A172 (cell line): ENCODE measurements around the gene MAD1L1. TPM values are rescaled to one million over a fixed set of nuclear protein-coding genes. Genes with fewer than 3 reads are reported as not detected.

Source experiments
- DNase-seq: peaks from one replicate; pipeline ENCODE4 v3.0.0-alpha.2; 2015; ENCODE audit warnings: low spot score
- total RNA-seq: library from RNA; depleted of rRNA; stranded (reverse); fragments of >200 nt; shearing (Covaris generic); gene quantifications from 2 replicates; pipeline ENCODE4 v1.2.3, GENCODE V29; 2014

The MAD1L1 gene
- total RNA-seq, 1 experiment from 2014 or later: 127 TPM

DNA sequence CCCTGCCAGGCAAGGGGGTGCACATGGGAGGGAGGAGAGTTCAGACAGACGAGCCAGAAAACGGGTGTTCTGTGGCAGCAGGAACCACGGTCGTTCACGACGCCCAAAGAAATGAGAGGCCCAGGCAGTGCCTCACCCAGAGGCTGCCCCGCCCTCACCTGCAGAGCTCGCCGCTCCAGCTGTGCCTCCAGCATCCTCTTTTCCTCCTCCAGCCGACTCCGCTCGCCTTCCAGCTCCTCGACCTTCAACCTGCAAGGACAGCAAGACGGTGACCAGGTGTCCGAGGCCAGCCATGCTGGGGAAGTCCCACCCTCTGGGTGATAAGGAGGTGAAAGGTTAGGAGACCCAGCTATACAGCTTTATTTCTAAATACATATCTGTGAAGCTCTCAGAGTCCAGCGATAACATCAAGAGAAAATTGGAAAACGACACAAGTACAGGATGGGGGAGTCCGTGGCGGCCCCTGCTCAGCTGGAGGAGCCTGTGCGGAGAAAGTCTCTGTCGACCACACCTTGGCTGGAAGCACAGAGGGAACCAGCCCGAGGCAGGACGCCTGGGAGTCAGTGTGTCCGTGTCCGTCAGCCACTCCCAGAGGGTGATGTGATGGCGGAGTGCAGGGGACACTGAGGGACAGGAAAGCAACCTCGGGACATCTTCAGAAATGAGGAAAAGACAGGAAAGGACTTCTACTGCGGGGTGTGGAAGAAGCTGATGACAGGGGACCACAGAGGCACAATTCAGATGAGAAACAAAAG, 275.1 kb downstream of the MAD1L1 start:
- DNase-seq: no peak

DNA sequence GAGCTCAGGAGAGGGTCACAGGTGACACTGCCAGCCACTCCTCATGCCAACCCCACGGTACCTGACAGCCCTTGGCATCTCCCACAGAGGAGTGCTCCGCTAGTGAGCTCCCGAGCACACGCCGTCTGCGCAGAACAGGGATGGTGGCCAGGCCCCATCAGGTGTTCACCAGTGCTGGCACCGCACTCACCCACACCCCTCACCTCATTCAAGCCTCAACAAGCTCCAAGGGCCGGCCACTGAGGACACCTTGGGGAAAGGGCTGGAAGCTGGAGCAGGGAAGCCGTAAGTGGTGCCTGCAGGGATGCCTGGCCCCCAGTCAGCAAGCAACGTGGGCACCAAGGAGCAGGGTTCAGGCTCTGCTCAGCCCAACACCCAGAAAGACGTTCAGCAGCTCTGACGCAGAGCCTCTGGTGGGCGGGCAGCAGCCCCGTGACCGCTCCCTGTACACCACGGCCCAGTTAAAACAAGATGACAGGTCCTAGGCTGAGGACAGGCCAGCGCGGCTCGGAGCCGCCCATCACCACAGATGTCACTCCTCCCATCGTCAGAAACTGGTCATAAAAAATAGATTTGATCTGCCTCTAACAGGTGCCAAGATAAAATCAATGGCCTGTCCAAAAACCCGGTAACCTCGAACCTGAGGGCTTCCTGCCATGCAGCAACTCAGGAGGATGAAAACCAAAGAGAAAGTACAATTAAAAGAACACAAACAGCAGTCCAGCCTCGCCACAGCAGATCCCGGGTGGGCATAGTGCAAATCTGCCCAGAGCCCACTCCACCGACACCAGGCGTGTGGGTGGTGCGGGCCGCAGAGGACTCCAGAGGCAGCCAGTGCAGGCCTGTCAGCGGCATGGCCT, 275.9 kb downstream of the MAD1L1 start:
- DNase-seq: no peak

DNA sequence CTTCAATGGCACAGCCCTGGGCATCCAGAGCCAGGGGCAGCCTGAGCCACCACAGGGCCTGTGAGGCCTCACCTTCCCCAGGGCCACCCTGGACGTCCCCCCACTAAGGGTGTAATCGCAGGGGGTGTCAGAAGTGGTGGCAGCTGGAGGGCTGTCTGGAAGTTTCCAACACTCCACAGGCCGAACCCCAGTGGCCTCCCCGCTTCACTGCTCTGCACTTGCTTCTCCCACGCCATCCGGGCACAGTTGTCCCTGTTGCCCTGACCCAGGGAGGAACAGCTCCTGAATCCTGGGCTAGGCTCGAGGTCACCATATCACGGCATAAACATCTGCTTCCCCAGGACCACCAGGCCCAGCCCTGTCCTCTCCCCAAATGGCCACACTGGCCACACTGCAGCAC, 276.6 kb downstream of the MAD1L1 start:
- no peak for DNase-seq

DNA sequence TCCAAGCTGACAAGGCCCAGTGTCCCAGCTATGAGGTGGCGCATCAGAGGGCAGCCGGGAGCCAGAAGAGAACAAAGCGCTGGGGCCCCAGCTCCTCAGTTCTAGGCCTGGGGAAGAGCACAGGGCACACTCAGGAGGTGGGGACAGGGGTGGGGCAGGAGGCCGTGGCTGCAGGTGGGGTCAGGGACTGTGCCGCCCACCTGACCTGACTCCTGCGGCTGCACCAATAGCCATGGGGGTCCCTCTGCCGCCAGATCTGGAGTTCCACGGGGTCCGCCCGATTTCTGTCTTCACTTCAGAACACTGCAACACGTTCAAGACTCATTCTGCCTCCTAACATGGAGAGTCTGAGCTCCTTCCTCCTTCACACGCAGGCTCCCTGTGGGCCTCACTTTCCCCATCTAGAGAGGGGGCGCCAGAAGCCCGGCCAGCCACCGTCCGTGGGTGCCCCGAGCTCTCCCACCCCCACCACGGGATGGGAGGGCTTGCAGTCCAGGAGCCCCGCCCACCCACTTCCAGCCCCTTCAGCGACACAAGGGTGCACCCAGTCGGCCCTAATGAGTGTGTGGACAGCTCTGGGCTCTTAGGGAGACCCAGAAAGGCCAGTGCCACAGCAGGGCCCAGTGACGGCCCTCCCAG, 278.3 kb downstream of the MAD1L1 start:
- no peak for DNase-seq

- no peak for DNase-seq
Measured at GRCh38 chr7:1953199-1954190, 279.2 kb downstream of the MAD1L1 start.

DNA sequence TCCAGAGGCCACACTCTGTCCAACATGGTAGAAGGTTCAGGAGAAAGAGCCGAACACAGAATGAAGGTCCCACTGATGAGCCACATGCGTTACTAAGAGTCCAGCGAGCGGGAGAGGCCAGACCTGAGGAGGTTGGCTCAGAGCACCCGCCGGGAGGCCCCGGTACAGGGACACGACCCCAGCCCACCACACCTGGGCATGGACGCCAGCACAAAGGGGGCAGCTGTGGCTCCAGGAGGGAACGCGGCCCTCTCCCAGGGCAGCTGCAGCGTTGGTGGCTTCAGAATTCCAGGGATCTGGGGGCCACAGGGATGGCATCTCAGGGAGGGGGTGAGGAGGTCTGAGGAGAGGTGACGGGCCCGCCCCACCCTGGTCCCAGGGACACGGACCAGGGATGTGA, 280.0 kb downstream of the MAD1L1 start:
- no peak for DNase-seq

DNA sequence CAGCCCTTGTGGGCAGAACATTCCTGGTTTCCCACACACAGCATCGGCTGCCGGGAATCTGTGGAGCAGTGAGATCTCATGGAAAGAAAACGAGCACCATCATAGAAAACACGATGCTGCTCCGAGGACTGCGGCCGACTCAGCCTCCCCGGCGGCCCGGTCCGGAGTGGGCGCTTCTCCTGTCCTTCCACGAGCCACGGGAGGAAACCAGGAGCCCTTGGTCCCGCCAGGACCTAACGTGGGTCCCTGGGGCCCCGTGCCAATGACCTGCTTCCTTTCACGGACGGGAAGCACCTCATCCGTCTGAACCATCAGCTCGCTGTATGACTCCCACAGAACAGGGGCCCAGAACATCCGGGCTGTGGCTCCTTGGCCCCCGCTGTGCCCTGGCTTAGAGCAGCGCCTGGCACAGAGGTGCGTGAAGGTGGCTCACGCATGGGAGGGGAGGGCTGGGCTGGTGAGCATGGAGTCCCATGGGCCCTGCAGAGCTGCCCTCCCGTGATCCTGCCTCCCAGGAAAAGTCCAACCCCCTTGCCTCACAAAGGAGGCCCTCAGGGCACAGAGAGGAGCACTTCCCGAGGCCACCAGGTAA, 280.5 kb downstream of the MAD1L1 start:
- DNase-seq: no peak

DNA sequence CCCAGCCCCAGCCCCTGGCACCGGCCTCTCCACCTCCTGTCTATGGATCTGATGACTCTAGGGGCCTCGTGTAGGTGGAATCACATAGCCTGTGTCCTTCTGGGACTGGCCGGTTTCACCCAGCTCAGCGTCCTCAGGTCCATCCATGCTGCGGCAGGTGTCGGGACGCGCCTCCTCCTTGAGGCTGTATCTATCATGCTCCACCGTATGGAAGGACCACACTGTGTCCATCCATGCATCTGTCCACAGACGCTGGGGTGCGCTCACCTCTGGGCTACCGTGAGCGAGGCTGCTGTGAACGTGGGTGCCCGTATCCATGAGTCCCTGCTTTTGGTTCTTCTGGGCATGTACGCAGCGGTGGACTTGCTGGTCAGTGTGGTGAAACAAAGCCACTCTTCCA, 281.1 kb downstream of the MAD1L1 start:
- DNase-seq: no peak

DNA sequence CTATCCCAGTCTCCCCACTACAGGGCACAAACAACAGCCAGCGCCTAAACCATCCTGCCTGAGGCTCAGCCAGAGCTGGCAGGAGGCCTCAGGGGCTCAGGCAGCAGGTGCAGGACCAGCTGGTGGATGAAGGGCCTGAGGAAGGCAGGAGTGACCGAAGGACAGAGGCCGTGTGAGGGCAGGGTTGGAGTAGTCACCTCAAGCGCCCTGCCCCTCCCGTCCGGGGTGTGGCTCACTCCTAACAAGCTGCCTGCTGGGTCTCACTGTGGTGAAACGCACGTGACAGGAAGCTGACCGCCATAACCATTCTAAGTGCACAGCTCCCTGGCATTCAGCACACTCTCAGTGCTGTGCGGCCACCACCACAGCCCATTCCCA, 281.6 kb downstream of the MAD1L1 start:
- DNase-seq: peak; percentile 98

DNA sequence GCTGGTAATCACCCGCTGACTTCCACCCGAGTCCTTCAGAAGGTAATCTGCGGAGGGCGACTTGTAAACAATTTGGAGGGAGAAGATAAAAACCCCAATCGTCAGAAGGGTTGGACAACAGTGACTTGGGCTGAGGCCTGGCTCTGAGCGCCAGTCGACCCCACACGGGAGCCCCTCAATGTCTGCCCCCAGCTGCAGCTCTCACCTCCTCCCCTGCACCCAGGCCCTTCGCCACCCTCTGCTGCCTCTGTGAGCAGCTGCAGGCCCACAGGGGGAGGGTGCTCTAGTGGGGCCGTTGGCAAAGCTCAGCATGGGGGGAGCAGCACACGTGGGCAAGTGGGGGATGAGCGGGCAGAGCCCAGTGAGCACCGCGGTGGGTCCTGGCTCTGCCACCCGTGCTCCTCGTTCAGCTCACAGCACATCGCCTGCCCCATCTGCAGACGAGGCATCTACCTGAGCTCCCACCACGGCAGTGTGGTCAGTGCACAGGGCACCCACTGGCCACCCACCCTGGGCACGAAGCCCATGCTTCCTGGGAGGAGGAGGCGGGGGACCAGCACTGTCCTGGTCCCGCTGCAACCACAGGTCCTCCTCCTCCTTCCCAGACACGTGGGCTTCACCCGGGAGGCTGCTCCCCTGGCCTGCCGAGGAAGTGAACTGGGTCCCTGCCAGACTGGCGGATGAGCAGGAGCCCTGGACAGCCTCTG, 282.1 kb downstream of the MAD1L1 start:
- peak; percentile 14 for DNase-seq

- no peak for DNase-seq
Measured at GRCh38 chr7:1950066-1950451, 282.7 kb downstream of the MAD1L1 start.

- DNase-seq: no peak
Measured at GRCh38 chr7:1949681-1950055, 283.1 kb downstream of the MAD1L1 start.

DNA sequence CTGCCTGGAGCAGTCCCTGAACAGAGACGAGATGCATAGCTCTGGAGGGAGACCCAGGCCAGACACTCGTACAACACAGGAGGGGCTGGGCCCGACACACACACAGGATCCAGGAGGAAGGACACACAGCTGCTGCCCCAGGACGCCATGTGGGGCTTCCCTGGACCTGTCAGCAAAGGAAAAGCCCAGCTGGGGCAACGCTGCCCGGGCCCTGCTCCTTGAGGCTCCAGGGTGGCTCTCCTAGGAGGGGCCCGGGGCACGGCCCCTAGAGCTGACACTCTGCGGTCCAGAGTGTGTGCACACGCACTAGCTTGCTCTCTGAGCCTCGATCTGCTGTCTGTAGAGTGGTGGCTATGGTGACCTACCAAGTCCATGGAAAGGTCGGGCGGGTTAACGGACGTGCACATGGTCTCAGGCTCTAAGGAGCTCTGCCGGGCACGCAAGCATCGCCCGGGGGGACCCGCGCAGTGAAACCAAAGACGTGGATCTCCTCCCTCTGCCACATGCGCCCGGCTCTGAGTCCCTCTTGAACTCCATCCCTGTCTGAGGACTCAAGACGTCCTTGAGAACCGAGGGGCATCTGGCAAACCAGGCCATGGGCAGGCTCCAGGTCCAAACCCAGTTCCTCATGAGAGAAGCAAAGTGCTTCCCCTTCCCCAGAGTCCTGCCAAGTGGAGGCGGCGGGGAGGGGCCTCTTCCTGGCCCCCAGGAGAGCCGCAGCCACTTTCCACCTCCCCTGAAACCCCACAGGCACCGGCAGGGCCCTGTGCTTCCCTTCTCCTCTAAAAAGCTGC, 283.7 kb downstream of the MAD1L1 start:
- no peak for DNase-seq

GRCh38 chr7:1948301-1948796, 284.4 kb downstream of the MAD1L1 start:
- no peak for DNase-seq

DNA sequence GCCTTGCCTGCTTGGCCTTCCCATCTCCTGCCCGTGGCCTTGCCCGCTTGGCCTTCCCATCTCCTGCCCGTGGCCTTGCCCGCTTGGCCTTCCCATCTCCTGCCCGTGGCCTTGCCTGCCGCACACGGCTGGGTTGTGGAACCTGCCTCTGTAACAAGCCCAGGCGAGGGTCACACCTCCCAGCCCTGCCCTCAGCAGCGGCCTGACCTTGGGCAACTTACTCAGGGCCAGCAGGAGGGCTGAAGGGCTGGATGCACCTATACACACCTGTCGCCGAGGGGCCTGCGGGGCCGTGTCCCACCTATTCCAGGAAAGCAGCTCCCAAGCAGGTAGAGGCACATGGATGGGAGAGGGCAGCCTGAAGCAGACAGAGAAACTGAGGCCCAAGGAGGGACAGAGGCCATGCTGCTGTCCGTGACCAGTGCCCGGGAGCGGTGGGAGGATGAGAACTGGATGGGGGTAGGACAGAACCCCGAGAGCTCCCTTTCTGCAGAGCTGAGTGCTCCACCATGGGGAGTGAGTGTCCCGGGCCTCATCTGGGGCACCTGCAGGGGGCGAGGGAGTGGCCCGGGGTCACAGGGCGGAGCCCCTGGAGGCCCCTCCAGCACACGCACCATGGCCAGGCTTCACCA, 285.0 kb downstream of the MAD1L1 start:
- no peak for DNase-seq

DNA sequence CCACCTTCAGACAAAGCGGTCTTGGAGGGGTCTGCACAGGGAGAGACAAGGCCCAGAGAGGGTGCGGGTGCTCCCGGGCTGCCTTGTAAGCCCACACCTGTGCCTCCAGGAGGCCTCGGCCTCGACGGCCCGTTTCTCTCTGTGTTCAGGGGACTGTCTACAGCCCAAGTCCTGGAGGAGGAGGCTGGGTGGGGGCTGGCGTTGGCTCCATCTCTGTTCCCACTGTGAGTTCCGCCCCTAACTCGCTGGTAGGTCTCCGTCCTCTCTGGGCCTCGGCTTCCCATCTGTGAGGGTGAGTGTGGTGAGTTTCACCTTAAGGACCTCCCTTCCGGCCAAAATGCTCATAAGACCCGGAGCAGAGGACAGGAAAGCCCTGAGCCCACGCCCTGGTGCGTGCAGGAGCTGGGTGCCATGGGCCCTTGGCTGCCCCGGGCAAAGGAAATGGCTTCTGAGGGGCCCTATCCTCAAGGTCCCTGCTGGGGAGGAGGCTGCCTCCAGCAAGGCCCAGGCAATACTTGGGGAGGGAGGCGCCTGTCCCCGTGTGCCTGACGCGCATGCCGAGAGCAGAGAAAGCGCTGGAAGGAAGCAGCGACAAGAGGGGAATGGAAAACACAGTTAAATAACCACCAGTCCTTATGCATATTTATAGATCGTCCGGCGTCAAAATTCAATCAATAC, 285.8 kb downstream of the MAD1L1 start:
- no peak for DNase-seq

DNA sequence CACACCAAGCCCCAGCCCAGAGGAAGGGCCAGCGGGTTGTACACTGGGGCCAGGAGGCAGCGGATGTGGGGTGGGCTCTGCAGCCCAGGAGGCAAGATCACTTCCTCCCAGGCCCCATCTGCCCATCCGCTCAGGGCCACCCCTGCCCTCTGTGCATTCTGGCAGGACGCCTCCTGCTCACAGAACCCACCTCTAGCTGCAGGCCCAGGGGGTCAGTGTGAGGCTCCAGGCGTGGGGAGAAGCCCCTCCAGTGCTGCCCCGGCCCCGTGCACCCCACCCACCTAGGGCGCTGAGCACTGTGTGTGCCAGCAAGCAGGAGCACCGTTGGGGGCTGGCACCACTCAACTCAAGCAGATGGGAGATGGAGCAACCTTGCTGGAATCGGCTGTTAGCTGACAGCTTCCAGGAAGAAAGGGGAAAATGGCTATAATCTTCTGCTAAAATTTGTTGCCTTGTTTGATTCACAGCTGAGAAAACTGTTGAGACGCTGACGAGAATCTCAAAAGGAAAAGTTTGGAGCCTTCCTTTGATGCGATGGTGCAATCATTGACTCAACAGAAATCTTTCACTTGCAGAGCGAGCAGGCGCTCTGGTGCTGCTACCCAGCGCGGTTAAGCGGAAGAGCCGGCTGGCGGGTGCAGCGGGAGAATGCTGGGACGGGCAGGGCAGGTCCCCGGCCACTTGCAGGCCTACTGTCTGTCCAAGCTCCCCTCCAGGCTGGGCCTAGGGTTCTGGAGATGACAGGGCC, 286.5 kb downstream of the MAD1L1 start:
- DNase-seq: no peak

DNA sequence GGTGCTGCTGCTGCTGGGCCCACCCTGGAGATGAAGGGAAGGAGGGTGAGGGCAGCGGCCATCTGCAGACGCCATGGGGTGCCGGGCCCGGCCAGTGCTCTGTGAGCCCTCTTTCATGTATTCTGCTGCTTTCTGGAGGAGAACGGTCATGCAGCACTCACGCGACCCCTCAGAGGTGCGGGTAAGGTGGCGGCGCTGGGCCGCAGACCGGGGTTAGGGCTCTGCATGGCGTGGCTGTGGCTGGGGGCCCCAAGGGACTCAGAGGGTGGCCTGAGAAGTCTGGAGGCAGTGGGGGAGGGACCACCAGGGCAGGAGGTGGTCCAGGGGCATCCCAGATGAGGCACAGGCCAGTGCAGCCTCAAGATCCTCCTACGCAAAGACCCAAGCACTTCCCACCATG, 287.2 kb downstream of the MAD1L1 start:
- DNase-seq: no peak
